ENCODE data around the gene DNAJC30.

Gene DNAJC30

DNA sequence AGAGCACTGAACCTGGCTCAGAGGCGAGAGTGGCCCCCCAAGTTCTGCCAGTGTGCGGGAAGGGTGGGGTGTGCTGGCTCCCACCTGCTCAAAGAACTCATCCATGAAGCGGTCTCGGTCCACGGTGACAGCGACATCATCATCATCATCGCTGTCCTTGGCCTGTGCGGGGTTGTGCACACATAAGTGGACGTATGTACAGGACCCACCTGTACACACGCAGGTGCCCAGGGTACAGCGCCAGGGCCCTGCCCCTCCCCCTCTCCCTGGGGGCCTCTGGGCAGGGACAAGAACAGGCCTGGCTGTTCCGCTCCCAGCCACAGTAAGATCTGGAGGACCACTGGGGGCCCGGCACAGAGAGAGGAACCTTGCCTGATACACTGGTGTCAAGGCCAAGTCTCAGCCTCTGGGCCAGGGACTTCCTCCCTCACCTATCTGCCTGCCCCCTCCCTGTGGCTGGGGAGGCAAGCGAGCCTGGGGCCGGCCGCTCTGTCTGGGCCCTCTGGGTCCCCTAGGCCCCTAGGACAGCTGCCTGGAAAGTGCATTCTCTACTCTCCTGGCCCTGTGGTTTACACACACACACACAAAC lies 25.8 kb upstream of the DNAJC30 start:
- DNase-seq (ENCODE audit: low spot score), result no peak
- in situ Hi-C loops (cut with MboI; ENCODE audit: low pct_unique_long_range_greater_than_20kb, low sequenced_read_pairs, unreplicated experiment), result no loop called here
- TF ChIP-seq, protein P1, sequence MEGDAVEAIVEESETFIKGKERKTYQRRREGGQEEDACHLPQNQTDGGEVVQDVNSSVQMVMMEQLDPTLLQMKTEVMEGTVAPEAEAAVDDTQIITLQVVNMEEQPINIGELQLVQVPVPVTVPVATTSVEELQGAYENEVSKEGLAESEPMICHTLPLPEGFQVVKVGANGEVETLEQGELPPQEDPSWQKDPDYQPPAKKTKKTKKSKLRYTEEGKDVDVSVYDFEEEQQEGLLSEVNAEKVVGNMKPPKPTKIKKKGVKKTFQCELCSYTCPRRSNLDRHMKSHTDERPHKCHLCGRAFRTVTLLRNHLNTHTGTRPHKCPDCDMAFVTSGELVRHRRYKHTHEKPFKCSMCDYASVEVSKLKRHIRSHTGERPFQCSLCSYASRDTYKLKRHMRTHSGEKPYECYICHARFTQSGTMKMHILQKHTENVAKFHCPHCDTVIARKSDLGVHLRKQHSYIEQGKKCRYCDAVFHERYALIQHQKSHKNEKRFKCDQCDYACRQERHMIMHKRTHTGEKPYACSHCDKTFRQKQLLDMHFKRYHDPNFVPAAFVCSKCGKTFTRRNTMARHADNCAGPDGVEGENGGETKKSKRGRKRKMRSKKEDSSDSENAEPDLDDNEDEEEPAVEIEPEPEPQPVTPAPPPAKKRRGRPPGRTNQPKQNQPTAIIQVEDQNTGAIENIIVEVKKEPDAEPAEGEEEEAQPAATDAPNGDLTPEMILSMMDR (IDR thresholded peaks at IDR 0.05; ENCODE audit: extremely low read depth, insufficient read depth, missing control alignments), result no peak

DNA sequence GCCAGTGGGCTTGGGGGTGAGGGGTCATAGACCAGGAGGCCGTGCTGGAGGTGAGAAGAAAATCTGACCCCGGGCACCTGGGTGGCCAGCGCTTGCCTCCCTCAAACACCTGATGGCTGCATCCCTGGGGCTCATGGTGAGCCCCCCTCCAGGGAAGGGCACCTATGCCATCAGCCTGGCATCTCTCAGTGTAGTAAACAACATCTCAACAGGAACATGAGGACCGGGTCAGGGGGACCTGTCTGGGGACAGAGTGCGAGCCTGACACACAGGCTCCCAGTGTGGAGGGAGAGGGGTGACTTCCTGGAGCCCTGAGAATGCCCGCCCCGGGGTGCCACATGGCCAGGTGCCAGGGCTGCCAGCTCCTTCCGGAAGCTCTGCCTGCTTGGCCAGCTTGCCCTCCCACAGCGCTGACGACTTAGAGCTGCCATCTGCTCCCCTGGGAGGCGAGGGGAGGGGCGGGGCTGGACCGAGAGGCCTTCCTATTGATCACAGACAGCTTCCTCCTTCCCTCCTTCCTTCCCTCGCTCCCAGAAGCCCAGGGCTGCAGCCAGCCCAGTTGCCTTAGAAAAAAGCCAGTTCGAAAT lies 23.9 kb upstream of the DNAJC30 start:
- TF ChIP-seq, protein P1 (IDR thresholded peaks at IDR 0.05; ENCODE audit: extremely low read depth, insufficient read depth, missing control alignments), result no peak
- no peak for DNase-seq (ENCODE audit: low spot score)
- in situ Hi-C loops (cut with MboI; ENCODE audit: low pct_unique_long_range_greater_than_20kb, low sequenced_read_pairs, unreplicated experiment), result no loop called here

DNA sequence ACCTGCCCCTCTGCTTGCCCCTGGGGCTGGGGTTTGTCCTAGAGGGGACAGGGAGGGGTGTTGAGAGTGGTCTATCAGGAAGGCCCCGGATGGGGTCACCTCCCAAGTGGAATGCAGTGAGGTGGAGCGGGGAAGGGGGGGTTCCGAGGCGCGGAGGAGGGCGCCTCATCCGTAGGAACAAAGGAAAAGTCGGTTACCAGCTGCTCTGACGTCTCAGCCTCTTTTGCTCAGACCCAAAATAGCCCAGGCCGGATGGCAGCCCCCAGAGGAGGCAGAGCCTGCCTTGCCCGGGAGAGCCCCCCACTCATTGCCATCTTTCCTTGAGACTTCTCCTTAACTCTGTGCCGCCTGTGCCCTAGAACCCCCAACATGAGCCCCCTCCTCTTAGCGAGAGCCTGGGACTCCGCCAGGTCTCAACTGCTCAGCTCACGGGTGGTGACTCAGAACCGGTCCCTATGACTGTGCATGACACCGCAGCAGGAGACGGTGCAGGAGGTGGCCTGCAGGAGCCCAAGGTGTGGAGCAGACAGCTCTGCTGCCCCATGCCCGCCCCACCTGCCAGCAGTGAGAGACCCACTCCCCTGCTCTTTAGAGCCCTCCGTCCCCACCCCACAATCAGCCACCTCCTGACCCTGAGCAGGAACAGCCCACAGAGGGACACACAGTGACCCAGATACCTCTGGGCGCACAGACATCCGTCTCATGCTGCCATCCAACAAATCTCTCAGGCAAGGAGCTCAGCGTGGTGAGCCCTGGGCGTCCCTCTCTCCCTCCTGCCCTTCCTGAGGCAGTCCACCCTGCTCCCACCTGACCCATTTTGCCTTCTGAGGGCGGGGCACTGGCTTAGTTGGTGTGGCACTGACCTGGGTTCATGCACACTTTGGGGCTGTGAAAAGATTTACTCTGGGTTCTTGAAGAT lies 23.1 kb upstream of the DNAJC30 start:
- in situ Hi-C loops (cut with MboI; ENCODE audit: low pct_unique_long_range_greater_than_20kb, low sequenced_read_pairs, unreplicated experiment), result no loop called here
- TF ChIP-seq, protein P1 (IDR thresholded peaks at IDR 0.05; ENCODE audit: extremely low read depth, insufficient read depth, missing control alignments), result no peak
- DNase-seq (ENCODE audit: low spot score), result no peak

- TF ChIP-seq, protein P1 (IDR thresholded peaks at IDR 0.05; ENCODE audit: extremely low read depth, insufficient read depth, missing control alignments), result no peak
- in situ Hi-C loops (cut with MboI; ENCODE audit: low pct_unique_long_range_greater_than_20kb, low sequenced_read_pairs, unreplicated experiment), result no loop called here
- DNase-seq (ENCODE audit: low spot score), result no peak
Measured at GRCh38 chr7:73705551-73705920, 22.3 kb upstream of the DNAJC30 start.

GRCh38 chr7:73704640-73705550 lies 21.6 kb upstream of the DNAJC30 start:
- no peak for DNase-seq (ENCODE audit: low spot score)
- TF ChIP-seq, protein P1 (IDR thresholded peaks at IDR 0.05; ENCODE audit: extremely low read depth, insufficient read depth, missing control alignments), result no peak
- in situ Hi-C loops (cut with MboI; ENCODE audit: low pct_unique_long_range_greater_than_20kb, low sequenced_read_pairs, unreplicated experiment), result no loop called here
